NCI-H146 treated with DMSO at 0.1 percent for 48 hours (cell line): ENCODE results near the gene BCL7A.
A peak's percentile ranks its signal among the peaks of the same experiment; 100 is the strongest.
"Not testable (repeated sequence)": the region's sequence is repeated elsewhere in the genome, so short reads cannot be mapped to it uniquely, and the experiment has no call there.

Source experiments
- DNase-seq: peaks from one replicate; lab custom pipeline; 2025; ENCODE audit not compliant: unreplicated experiment; lab: John Stamatoyannopoulos, UW

The BCL7A gene

DNA sequence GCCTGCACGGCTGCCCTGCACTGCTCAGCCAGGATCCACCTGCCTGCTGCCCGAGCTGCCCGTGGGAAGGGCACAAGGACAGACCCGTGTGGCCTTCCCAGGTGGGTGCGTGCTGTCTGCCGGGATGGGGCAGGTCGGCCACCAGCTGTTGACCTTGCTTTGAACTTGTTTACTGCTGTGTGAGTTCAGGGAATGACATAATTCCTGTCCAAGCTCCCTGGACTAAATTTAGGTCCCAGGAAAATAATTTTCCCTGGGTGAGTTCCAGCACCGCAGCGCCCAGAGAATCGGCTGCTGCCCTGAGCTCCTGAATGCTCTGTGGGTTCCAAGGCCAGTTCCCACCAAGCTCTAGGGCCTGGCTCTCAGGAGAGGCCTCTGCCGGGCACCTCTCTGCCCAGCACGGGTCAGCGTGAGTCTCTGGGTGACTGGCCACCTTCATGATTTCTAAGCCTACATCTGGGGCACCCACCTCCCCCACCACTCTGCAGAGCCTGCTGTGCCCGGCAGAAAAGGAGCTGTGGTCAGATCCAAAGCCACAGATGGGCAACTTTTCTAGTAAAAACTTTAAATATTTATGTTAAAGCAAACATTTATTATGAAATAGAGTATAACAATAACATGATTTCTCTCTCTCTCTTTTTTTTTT, 29.7 kb downstream of the BCL7A start:
- no peak for DNase-seq

DNA sequence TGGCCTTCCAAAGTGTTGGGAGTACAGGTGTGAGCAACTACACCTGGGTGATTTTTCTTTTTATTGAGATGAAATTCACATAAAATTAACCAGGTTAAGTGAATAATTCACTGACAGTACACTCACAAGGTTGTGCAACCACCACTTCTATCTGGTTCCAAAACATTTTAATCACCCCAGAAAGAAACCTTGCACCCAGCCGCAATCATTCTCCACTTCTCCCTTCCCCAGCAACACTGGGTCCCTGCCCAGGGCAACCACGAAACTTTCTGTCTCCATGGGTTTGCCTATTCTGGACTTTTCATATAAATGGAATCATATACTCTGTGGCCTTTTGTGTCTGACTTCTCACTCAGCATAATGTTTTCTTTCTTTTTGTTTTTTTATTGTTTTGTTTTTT, 30.6 kb downstream of the BCL7A start:
- DNase-seq, result no peak

DNA sequence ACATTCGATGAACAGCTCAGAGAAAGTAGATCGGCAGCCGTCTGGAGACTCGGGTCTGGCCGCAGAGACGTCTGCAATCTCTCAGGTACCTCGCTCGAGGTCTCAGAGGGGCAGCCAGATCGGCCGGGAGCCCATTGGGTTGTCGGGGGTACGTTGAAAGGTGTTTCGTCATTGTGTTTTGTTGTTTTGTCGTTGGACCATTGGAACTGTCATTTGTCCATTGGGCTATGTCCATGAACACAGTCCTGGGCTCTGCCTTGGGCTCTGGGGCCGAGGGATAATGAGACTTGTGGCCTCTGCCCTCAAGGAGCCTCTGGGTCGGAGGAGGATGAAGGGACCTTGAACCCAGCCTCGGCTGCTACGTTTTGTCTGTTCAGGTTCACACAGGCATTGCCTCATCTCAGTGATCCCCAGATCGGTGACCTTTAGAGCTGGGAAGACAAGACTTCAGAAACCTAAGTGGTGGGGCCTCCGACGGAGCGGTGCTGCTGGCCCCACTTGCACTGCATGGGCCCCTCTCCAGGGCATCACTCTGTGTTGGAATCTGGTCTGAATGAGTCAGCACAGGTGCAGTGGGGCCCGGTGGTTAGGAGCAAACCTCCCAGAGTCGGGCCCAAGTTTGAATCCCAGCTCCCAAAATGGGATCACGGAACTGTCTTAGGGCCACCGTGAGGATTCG, 33.3 kb downstream of the BCL7A start:
- DNase-seq, result no peak

DNA sequence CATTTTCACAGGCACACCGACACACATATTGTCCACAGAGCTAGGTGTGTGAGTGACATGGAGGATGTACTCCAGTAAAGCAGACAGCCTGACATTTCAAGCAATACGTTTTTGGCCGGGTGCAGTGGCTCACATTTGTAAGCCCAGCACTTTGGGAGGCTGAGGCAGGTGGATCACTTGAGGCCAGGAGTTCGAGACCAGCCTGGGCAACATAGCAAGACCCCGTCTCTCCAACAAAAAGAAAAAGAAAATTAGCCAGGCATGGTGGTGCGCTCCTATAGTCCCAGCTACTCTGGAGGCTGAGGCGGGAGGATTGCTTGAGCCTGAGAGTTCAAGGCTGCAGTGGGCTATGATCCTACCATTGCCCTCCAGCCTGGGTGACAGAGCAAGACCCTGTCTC, 34.7 kb downstream of the BCL7A start:
- not testable (repeated sequence) for DNase-seq

DNA sequence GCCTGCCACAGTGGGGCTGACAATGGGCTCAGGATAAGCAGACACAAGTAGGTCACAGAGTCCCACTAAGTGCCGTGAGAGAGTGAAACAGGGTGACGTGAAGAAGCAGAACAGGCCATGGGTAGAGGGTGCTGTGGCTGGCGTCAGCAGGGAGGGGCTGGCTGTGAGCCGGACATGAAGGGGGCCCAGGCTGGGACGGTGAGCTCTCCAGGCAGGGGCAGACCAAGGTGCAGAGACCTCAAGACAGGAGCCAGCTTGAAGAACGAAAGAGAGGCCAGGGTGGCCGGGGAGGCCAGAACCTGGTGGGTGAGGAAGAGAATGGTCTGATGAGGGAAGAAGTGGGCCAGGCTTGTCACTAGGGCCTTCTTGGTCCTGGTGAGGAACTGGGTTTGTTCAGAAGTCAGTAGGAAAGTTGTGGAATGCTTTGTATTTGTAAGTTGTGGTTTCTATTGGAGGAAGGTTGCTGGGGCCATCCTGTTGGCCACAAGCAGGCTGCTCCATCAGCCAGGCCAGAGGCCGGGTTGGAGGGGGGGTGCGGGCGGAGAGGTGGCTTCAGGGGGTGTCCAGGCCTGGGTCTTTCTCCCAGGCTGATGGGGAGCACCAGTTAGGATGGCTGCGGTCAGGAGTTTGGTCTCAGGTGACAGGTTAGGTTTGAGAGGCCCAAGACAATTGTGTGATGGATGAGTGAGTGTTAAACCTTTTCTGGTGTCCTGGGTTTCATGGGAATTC, 35.5 kb downstream of the BCL7A start:
- no peak for DNase-seq

DNA sequence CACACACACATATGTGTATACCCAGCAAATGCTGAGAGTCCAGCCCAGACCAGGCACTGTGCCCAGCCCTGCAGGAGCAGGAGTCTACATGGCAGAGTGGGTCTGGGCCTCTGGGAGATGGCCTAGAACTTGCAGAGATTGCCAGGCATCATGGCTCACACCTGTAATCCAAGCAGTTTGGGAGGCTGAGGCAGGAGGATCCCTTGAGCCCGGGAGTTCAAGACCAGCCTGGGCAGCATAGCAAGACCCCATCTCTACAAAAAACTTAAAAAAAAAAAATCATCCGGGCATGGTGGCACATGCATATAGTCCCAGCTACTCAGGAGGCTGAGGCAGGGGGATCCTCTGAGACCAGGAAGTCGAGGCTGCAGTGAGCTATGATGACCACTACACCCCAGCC, 36.1 kb downstream of the BCL7A start:
- DNase-seq, result no peak

DNA sequence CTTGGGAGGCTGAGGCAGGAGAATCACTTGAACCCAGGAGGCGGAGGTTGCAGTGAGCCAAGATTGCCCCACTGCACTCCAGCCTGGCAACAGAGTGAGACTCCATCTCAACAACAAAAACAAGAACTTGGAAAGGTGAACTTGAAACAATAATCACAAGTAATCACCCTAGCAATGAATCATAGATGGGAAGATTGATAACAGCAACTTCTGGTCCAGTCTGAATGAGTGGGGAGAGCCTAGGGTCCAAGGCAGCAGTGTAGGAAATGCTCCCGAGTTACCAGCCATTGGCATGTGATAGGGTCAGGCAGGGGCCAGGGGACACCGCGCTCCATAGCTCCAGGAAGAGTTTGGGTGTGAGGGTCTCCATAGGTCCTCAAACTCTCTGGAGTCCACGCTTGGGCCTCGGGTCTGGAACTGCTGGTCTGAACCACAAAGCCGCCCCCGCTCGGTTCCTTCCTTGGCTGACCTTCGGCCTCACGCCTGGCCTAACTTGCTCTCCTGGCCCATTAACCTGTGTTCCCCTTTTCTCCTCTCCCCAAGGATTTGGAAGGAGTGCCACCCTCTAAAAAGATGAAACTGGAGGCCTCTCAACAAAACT, 37.0 kb downstream of the BCL7A start:
- no peak for DNase-seq

DNA sequence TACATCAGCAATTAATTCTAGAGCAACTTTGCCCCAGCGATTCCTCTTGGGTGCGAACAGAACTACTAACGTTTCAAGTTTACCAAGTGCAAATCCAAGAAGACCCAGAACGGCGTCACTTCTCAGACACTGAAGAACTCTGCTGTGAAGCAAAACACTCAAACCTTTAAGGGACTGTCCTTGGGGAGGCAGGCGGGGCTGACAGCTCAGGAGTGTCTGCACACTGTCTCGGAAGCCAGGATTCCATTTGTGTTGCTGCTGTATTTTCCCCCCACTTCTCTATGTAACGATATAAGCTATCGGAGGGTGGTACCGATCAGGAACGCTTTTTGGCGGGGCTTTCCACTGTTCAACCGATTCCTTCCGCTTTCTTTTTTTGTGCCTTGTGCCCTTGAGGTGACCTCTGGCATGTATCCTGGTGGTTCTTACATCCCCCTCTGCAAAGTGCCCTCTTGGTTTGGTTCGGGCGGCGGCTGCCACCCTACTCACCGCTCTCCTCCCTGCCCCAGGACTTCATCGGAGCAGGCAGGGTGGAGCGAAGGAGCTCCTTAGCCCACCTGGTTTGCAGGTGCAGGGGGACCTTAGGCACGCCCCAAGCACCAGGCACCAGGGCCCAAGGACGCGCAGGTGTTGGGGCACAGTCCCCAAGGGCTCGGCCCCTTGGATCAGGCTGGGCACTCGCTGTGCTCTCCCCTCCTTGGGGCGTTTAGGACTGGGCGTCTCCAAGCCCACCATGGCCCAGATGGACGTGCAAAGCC, 37.7 kb downstream of the BCL7A start:
- DNase-seq, result no peak

DNA sequence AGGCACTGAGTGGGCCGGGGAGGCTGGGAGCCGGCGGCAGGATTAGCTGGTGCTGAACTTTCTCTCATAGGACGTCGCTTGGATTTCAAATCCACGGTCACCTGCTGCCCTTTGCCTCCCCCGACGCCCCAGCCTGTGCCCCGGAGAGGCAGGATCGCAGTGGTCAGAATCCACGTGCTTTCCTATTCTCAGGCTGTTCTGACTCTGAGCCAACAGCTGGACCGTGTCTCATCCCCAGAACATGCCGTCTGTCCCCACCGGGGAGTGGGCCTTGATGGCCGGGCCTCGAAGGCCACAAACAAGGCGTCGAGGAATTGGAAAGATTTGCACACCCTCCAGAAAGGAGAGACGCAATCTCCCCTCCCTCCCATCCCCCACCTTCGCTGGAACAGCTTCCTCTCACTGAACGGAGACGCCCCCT, 38.4 kb downstream of the BCL7A start:
- no peak for DNase-seq

DNA sequence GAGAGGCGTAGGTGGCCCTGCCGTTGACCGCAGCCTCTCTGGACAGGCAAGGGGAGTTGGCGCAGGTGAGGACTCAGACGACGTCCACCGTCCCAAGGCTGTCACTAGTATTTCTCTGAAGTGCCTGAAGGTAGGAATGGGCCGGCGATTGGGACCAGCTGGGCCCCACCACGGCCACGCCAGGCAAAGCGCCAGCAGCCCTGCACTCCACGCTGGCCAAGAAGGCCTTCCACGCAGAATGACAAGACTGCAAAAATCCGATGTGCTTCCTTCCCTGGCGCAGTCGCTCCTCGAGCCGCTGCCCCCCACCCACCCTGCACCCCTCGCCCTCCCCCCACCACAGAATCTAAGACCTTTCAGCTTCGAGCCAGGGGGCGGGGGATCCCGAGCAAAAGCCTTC, 39.6 kb downstream of the BCL7A start:
- DNase-seq, result no peak

DNA sequence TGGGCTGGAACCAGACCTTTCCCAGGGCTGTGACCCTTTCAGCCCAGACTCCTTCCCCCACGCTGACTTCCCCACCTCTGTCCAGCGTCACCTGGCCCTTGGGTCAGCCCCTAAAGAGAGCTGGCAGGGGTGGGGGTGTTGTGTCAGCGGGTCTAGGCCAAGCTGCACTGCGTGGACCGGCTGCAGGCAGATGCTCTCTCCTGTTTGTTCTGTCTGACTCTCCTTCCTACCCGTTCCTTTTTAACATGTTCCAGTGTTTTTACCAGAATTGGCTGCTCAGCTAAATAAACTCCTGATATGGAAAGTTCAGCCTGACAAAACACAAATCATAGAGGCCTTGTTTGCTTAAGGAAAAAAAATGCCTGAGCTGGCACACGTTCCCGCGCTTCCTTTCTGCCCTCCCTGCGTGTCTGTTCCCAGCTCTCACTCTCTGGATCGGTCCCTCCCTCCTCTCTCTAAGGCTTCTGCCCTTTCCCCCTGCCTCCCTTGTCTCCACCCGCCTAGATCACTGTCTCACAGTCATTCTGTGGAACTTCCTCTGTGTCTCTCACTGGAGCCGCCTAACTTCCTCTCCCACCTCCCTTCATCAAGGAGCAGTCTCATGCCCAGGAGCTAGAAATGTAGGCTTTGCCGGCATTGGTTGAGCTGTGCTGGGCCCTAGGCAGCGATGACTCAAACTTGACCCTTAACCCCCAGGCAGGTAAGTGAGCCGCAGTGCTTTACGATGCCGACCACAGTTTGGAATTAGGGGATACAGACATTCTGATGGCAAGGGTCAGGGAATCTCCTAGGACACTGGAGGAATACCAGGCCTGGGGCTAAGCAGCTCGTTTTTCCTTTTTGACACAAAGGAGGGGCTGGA, 41.4 kb downstream of the BCL7A start:
- DNase-seq, result peak; percentile 25

DNA sequence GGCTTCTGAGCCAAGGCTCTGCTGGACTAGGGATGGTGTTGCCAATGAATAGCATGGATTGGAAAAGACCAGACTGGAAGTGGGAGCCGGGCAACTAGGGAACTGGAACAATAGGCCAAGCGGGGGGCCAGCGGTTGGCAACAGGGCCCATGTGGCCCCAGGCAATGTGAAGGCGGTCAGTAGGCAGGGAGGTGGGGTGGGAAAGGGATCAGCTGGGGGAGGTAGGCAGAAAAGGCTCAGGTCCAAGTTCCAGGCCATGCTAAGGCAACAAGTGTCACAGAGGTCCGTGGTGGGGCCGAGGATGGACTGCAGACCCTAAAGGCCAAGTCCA, 42.0 kb downstream of the BCL7A start:
- peak; percentile 67 for DNase-seq

DNA sequence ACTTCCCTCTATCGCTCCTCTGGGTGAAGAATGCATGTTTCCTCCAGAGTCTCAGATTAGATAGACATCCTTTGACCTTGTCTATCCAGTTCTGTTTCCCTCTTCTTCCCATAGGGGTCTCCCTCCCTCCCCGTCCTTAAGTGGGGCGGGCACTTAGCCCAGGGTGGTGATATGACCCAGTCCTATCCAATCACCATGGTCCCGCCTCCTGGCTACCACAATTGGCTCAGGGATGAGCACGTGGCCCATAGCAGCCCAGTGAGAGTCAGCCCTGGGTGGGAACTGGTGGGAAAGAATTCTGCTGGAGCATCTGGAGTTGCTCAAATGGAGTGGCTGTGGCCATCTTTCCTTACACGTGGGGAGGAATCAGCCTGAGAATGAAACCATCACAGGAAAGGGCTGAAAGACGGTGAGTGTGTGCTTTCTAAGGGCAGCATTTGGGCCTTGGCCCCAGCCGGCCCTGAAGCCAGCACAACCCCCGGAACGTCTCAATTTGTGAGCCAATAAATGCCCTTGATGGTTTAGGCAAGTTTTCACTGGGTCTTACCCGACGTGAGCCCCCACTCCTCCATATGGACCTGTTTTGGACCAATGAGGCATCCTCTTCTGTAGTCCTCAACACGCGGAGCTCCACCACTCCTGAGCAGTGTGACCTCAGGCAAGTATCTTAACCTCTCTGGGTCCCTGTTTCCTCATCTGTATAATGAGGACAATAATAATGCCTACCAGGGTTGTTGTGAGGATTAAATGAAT, 42.5 kb downstream of the BCL7A start:
- peak; percentile 70 for DNase-seq

DNA sequence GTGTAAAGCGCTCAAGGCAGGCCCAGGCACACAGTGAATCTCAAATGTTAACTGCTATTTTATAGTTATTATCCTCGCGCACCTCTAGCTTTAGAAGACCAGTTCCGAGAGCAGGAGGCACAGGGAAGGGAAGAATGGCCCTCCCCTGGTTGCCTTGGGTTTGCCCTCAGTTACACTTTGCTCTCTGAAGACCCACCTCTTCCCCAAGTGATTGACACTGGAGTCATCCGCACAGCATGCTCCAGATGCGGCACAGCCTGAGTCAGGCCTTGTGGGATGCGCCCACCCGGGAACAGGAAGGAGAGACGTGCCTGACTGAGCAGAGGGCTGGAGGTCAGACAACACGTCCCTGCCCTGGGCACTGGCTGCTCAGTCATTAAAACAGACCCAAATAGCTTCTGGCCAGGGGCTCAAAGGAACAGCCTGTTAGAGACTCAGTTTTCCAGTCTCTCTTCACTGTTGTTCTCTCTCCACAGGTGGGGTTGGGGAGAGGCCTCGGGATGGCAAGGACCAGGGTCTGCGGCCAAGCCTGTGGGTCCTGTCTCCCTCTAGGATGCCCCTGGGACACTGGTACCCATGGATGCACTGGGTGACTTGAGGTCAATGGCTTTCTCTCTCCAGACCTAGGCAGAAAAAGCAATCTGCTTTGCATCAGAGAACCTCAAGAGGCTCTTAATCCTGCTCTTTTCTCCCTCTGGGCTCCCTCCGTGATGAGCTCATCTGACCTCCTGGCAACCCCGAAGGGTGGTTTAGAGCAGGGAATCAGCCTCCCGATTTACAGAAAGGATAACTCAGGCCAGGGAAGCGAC, 43.3 kb downstream of the BCL7A start:
- no peak for DNase-seq

DNA sequence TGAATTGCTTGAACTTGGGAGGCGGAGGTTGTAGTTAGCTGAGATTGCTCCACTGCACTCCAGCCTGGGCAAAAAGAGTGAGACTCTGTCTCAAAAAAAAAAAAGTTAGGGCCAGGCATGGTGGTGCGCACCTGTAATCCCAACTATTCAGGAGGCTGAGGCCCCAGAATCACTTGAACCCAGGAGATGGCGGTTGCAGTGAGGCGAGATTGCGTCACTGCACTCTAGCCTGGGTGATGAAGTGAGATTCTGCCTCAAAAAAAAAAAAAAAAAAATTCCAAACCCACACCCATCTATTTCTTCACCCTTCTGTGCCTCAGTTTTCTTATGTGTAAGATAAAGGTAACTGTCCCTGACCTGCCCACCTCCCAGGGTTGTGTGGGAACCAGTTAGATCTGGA, 45.9 kb downstream of the BCL7A start:
- no peak for DNase-seq

DNA sequence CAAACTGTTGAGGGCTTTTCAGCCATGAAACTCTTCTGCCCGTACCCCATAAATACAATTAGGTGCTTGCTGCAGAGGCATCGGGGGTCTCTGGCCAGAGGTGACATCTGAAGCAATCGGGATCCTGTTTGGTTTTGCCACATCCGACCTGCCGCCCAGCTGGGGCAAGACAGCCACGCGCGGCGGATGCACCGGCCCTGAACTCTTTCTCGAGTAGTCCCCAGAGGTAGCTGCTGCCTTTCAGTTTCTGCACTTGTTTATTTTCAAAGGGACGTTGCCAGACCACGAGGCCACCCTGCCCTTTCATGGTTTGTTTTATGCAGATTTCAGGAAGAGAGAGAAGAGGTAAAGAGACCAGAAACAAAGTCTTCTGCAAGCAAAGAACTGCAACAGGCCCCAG, 46.3 kb downstream of the BCL7A start:
- DNase-seq, result no peak

DNA sequence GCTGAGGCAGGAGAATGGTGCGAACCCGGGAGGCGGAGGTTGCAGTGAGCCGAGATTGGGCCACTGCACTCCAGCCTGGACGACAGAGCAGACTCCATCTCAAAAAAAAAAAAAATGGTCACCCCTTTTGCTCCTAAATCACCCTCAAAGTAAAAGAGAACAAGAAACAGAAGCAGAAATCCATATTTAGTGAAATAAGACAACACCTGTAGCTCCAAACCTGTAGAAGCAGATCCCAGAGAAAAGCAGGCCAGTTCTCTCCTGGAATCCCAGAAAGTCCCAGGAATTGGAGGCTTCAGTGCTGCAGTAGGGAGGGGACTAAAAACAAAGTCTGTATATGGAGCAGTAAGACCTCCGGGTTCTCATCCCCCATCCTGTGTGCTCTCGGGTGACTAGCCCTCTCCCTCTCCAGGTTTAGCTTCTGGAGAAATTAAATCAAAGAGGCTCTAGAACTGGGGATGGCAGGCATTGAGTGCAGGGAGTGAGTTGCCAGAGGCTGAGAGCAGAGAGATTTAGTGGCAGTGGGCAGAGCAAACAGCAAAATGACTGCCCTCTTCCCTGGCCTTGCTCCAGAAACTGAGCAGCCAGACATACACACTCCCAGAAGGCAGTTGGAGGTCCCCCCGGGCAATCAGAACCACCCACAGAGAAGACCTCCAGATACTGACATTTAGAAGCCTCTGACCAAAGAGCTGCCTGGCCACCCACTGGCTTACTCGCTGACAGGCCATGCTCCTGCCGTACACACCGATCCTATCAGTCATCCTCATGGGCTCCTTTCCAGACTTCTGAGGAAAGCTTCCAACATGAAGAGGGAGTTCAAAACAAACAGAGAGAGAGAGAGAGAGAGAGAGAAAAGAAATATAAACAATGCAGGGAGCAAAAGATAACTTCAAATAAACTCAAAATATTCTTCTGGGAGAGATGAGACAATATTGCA, 50.6 kb downstream of the BCL7A start:
- DNase-seq, result peak; percentile 74

DNA sequence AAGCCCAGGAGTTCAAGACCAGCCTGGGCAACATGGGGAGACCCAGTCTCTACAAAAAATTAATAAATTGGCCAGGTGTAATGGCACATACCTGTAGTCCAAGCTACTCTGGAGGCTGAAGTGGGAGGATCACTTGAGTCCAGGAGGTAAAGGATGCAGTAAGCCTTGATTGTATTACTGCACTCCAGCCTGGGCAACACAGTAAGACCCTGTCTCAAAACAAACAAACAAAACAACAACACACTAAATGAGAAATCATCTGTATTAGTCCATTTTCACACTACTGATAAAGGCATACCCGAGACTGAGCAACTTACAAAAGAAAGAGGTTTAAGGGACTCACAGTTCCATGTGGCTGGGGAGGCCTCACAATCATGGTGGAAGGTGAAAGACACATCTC, 52.1 kb downstream of the BCL7A start:
- no peak for DNase-seq
